ENCODE data around the gene RBBP4. TPM values are rescaled to one million over a fixed set of nuclear protein-coding genes. Genes with fewer than 3 reads are reported as not detected.

RBBP4 gene
- total and polyA plus RNA-seq, 2 of the 8 experiments (the other 6 are each of a cell fraction or from before 2014, with no cell fraction given), result 147 to 397 TPM

DNA sequence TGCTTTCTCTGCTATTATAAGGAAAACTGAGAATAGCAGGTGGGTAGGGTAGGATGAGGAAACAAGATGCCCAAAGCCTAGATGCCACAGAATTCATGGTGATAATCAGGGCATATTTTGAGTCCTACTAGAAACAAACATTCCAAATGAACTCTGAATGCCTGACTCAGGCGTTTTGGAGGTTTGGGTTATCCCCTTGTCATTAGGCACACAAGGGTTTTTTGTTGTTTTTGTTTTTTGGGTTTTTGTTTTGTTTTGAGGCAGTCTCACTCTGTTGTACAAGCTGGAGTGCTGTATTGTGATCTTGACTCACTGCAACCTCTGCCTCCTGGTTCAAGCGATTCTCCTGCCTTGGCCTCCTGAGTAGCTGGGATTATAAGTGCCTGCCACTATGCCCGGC lies 32.4 kb downstream of the RBBP4 start:
- Histone ChIP-seq H3K4me3 (ENCODE audit: extremely low read depth in 1 of 4, insufficient read depth in 2 of 4, low read depth in 3 of 4, low read length in 4 of 4) (no peak overlapping the region), H3K14ac (ENCODE audit: insufficient read length) (no peak overlapping the region), H2BK12ac (ENCODE audit: low read depth, low read length) (no peak overlapping the region), H2AK5ac (ENCODE audit: low read depth, low read length) (no peak overlapping the region), H2BK120ac (replicated peaks; ENCODE audit: low read depth, low read length) (no peak overlapping the region), H3K36me3 (ENCODE audit: control insufficient read depth in 2 of 4, insufficient read depth in 4 of 4, low read length in 3 of 4) (peaks cover 16 to 78% (median 47%) of the 10 kb centered on the region in 4 experiments), H2BK15ac (ENCODE audit: low read length) (no peak overlapping the region), H3K79me2 (ENCODE audit: control insufficient read depth in 1 of 2, insufficient read depth in 2 of 2, low read length in 2 of 2) (no peaks in the 10 kb centered on the region), H2BK5ac (ENCODE audit: low read depth, low read length) (no peak overlapping the region), H3K9me3 (ENCODE audit: insufficient read depth in 2 of 2, low read depth in 1 of 2, low read length in 1 of 2) (no peaks in the 10 kb centered on the region), H3K18ac (ENCODE audit: extremely low read depth, low read length) (no peak overlapping the region), H3K56ac (replicated peaks; ENCODE audit: insufficient read length, low read depth, low read length) (no peak overlapping the region), H4K20me1 (replicated peaks in 1 of 2; ENCODE audit: control insufficient read depth in 1 of 2, insufficient read depth in 2 of 2, low read length in 2 of 2) (peaks cover 0 to 1% of the 10 kb centered on the region in 2 experiments), H3K9ac (replicated peaks in 1 of 4; ENCODE audit: extremely low read depth in 1 of 4, low read depth in 3 of 4, low read length in 3 of 4) (no peak overlapping the region), H3K79me1 (ENCODE audit: low read depth, low read length) (no peaks in the 10 kb centered on the region), H3K27me3 (replicated peaks in 1 of 4; ENCODE audit: control insufficient read depth in 3 of 4, extremely low read depth in 1 of 4, insufficient read depth in 3 of 4, low read length in 3 of 4) (no peaks in the 10 kb centered on the region), H3K4me2 (ENCODE audit: insufficient read depth in 1 of 2, low read depth in 2 of 2, low read length in 2 of 2) (no peak overlapping the region), H3K4ac (replicated peaks; ENCODE audit: insufficient read length, low read depth, low read length) (no peak overlapping the region), H3K27ac (ENCODE audit: low read depth, low read length) (no peak overlapping the region), H4K5ac (ENCODE audit: insufficient read length, low read depth, low read length) (no peak overlapping the region), H4K8ac (ENCODE audit: extremely low read depth, insufficient read depth, low read length) (no peak overlapping the region), H2AFZ (ENCODE audit: low read length) (no peak overlapping the region), H3K23me2 (ENCODE audit: low read depth, low read length) (no peaks in the 10 kb centered on the region), H4K91ac (replicated peaks; ENCODE audit: insufficient read length, low read length) (no peak overlapping the region), H3K23ac (ENCODE audit: insufficient read length) (no peak overlapping the region), H2BK20ac (ENCODE audit: low read length) (no peak overlapping the region), H3K4me1 (replicated peaks in 1 of 4; ENCODE audit: control insufficient read depth in 3 of 4, insufficient read depth in 4 of 4, low read length in 3 of 4) (no peaks in the 10 kb centered on the region)
- DNase-seq (ENCODE audit: low read depth in 1 of 2, low spot score in 2 of 2), result no peak
- 89% methylated on average over 3 of the region's 3 CpGs; no CpG with 5 or more reads in 1 of the 2 experiments for WGBS, 2 experiments (ENCODE audit: extremely low coverage in 1 of 2, insufficient coverage in 1 of 2, insufficient read length in 1 of 2, insufficient replicate concordance in 2 of 2, low coverage in 1 of 2, low lambda C conversion rate in 2 of 2, missing lambda C conversion rate in 1 of 2)
- ChIA-PET CTCF (ENCODE audit: partially characterized antibody) (interaction anchor here (2.2 kb wide), 1 partner anchor 29 kb away, joined by 8 read pairs; no protein-coding TSS in a partner anchor), POLR2A (ENCODE audit: partially characterized antibody) (interaction anchor here (1.1 to 15.0 kb wide), 13 partner anchors 8 to 92 kb away, joined by 3 to 124 read pairs (median 4); partner anchors contain the start of gene RBBP4)
- FAIRE-seq, result no peak
- TF ChIP-seq POLR2A (IDR thresholded peaks at IDR 0.05; ENCODE audit: control extremely low read depth in 1 of 2, low read depth in 2 of 2, low read length in 2 of 2) (peak in 1 of 2 experiments; percentile 47; a peak in 1 of 3 replicates), KDM1A (IDR thresholded peaks at IDR 0.05; ENCODE audit: borderline replicate concordance, low read length) (no peak)
